ENCODE data around the gene SAP30. TPM values are rescaled to one million over a fixed set of nuclear protein-coding genes. Genes with fewer than 3 reads are reported as not detected.
A peak's percentile ranks its signal among the peaks of the same experiment; 100 is the strongest.

SAP30 gene
- total and polyA plus RNA-seq, 10 of the 15 experiments (the other 5 are each of a cell fraction or from before 2014, with no cell fraction given), result 5.0 to 56.9 (median 23.6) TPM

DNA sequence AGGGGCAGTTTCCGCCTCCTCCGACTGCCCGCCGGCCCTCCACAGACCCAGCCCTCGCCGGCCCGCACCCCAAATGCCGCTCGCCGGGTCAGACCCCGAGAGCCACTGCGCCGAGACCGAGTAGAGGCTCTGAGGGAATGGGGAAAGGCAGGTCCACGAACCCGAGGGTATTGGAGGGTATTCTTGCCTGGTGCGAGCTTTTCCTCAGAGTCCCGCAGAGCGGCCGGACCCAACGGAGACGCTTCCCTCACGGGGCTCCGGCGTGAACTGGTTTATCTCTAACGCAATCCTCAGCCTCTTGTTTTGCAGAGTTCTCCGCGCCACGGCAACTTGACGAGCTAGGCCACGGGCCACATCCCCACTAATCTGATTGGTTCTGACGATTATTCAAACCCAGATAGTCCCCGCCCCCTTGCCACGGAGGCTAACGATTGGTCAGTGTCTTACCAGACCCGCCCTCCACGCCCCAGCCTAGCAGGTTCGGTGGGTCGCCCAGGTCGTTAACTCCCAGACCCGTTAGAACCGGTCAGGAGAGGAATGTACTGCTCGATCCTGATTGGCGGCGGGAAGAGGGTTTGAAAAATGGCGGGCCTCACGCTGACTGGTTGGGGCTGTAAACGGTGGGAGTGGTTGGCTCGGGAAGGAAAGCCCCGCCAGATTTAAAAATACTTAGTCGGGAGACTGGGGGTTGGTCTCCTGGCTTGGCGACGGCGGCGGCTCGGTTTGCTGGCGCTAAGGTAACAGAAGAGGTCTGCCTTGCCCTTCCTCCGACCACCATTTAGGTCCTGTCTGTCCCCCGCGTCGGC is 36.5 kb upstream of the SAP30 start, which contains the start of gene HMGB2 (continued):
- TF ChIP-seq, protein P1, sequence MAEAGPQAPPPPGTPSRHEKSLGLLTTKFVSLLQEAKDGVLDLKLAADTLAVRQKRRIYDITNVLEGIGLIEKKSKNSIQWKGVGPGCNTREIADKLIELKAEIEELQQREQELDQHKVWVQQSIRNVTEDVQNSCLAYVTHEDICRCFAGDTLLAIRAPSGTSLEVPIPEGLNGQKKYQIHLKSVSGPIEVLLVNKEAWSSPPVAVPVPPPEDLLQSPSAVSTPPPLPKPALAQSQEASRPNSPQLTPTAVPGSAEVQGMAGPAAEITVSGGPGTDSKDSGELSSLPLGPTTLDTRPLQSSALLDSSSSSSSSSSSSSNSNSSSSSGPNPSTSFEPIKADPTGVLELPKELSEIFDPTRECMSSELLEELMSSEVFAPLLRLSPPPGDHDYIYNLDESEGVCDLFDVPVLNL (IDR thresholded peaks at IDR 0.05; ENCODE audit: low read depth, low read length), result peak; percentile 98
- TF ChIP-seq SREBF1 (IDR thresholded peaks at IDR 0.05; ENCODE audit: low read length) (no peak), SIX5 (IDR thresholded peaks at IDR 0.05; ENCODE audit: low read depth, low read length, severe bottlenecking) (no peak), PBX3 (IDR thresholded peaks at IDR 0.05; ENCODE audit: insufficient replicate concordance, low read depth, low read length) (peak; percentile 40), SMAD1 (IDR thresholded peaks at IDR 0.05; ENCODE audit: low read depth, partially characterized antibody) (peak; percentile 91), ZNF274 (IDR thresholded peaks at IDR 0.05; ENCODE audit: insufficient read depth, insufficient read length) (no peak), BACH1 (IDR thresholded peaks at IDR 0.05; ENCODE audit: borderline replicate concordance) (peak; percentile 71), NFYA (IDR thresholded peaks at IDR 0.05; ENCODE audit: borderline replicate concordance, low read depth, low read length) (peak; percentile 76; the same call in 1 of the 2 replicates), KLF5 (IDR thresholded peaks at IDR 0.05; ENCODE audit: partially characterized antibody) (peak; percentile 42), BHLHE40 (IDR thresholded peaks at IDR 0.05; ENCODE audit: borderline replicate concordance in 1 of 2, low read depth in 2 of 2, low read length in 1 of 2) (peak in 1 of 2 experiments; percentile 34; a peak in 1 of 4 replicates), ZNF24 (IDR thresholded peaks at IDR 0.05) (no peak), MEF2A (IDR thresholded peaks at IDR 0.05; ENCODE audit: insufficient read depth, low read depth, low read length) (no peak), YBX1 (IDR thresholded peaks at IDR 0.05) (no peak), CREB1 (IDR thresholded peaks at IDR 0.05; ENCODE audit: low read depth) (peak; percentile 87), ZBTB33 (IDR thresholded peaks at IDR 0.05) (no peak), JUND (IDR thresholded peaks at IDR 0.05; ENCODE audit: low read depth, low read length) (no peak), CBX5 (IDR thresholded peaks at IDR 0.05; ENCODE audit: low read depth) (0 out of 2 replicates have a peak, but pooled peaks have one; percentile 65), SKIL (IDR thresholded peaks at IDR 0.05; ENCODE audit: low read depth, poor library complexity, severe bottlenecking) (peak; percentile 62), NR2F1 (conservative IDR thresholded peaks at IDR 0.05) (0 out of 2 replicates have a peak, but pooled peaks have one; percentile 39), EGR1 (IDR thresholded peaks at IDR 0.05; ENCODE audit: borderline replicate concordance in 1 of 2, low read depth in 2 of 2, low read length in 2 of 2) (0 out of 3 replicates have a peak, but pooled peaks of 1 of the 2 experiments have one; percentile 34), ZSCAN29 (IDR thresholded peaks at IDR 0.05) (no peak), CBX3 (IDR thresholded peaks at IDR 0.05; ENCODE audit: borderline replicate concordance, low read depth) (no peak)
- TF ChIP-seq, protein P2, sequence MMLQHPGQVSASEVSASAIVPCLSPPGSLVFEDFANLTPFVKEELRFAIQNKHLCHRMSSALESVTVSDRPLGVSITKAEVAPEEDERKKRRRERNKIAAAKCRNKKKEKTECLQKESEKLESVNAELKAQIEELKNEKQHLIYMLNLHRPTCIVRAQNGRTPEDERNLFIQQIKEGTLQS (IDR thresholded peaks at IDR 0.05; ENCODE audit: borderline replicate concordance, extremely low read depth, low read depth, low read length), result no peak
